ENCODE measurements around the gene SH3BGRL.

SH3BGRL gene

DNA sequence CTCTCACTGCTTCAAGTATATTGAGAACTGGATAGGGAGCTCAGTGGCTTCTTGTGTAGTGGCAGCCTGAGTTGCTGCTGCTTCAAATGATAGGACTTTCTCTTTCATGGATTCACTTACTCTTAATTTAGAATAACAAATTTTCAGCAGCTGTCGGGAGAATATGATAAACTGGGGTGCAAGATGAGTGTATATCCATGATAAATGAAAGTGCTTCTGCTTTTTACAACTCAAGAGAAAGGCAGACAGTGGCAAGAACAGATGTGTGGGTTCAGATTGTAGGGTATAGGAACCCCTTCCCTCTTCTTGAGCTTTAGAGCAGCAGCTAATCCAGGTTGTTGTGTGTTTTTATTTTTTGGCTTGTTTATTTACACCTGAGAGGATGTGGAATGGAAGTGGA is 1.0 kb downstream of the SH3BGRL start:
- no peak for DNase-seq (ENCODE audit: low spot score)
- TF ChIP-seq, protein P1, sequence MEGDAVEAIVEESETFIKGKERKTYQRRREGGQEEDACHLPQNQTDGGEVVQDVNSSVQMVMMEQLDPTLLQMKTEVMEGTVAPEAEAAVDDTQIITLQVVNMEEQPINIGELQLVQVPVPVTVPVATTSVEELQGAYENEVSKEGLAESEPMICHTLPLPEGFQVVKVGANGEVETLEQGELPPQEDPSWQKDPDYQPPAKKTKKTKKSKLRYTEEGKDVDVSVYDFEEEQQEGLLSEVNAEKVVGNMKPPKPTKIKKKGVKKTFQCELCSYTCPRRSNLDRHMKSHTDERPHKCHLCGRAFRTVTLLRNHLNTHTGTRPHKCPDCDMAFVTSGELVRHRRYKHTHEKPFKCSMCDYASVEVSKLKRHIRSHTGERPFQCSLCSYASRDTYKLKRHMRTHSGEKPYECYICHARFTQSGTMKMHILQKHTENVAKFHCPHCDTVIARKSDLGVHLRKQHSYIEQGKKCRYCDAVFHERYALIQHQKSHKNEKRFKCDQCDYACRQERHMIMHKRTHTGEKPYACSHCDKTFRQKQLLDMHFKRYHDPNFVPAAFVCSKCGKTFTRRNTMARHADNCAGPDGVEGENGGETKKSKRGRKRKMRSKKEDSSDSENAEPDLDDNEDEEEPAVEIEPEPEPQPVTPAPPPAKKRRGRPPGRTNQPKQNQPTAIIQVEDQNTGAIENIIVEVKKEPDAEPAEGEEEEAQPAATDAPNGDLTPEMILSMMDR (IDR thresholded peaks at IDR 0.05; ENCODE audit: extremely low read depth, missing control alignments) = no peak

DNA sequence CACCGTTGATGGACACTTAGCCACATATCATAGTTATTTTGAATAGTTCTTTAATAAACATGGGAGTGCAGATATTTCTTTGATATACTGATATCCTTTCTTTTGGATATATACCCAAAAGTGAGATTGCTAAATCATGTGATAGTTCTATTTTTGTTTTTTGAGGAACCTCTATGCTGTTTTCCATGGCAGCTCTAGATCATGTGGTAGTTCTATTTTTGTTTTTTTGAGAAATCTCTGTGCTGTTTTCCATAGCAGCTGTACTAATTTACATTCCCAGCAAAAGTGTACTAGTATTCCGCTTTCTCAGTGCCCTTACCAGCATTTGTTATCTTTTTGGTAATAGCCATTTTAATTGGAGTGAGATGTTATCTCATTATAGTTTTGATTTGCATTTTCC is 3.6 kb downstream of the SH3BGRL start:
- no peak for DNase-seq (ENCODE audit: low spot score)
- TF ChIP-seq, protein P1 (IDR thresholded peaks at IDR 0.05; ENCODE audit: extremely low read depth, missing control alignments) = no peak

DNA sequence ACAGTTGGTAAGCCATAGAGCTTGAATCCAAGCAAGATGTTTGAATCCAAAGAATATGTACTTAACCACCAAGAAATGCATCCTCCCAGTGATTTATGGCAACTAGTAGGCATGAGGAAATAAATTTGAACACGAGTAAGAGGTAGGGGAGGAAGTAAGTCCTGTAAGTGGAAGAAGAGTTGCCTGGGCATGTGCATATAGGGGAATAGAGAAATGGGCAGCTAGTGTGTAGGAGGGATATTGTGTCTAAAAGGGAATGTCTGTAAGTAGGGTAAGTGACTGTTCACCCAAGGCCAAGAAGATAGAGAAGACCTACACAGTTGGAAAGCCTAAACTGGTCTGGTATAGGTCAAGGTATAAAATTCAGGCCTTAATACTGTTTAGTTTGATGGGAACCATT is 4.6 kb downstream of the SH3BGRL start:
- TF ChIP-seq, protein P1 (IDR thresholded peaks at IDR 0.05; ENCODE audit: extremely low read depth, missing control alignments) = no peak
- no peak for DNase-seq (ENCODE audit: low spot score)

DNA sequence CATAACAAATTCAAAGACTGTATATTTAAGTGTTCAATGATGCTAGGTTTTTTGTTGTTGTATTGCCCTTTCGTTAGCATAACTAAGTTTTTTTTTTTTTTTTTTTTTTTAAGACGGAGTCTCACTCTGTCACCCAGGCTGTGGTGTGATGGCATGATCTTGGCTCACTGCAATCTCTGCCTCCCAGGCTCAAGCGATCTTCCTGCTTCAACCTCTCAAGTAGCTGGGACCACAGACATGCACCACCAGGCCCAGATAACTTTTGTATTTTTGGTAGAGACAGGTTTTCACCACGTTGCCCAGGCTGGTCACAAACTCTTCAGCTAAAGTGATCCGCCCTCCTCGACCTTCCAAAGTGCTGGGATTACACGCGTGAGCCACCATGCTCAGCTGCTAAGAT is 7.0 kb downstream of the SH3BGRL start:
- no peak for DNase-seq (ENCODE audit: low spot score)
- TF ChIP-seq, protein P1 (IDR thresholded peaks at IDR 0.05; ENCODE audit: extremely low read depth, missing control alignments) = no peak

DNA sequence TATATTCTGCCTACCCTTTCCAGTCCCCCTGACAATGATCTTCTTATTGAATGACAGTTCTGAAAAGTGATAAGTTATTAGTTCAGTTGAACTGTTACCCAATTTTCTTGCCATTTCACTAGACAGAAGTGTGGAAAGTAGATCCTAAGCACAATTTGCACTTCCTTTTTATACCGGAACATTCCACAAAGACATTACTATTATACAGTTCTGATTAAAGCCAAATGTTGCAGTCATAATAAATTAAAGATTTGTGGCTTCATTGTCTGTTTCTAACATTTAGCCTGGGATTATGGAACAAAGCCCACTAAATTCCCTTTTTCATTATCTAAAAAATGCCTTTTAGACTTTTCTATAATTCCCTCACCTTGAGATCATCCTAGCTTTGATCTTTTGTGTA is 13.8 kb downstream of the SH3BGRL start:
- no peak for DNase-seq (ENCODE audit: low spot score)
- TF ChIP-seq, protein P1 (IDR thresholded peaks at IDR 0.05; ENCODE audit: extremely low read depth, missing control alignments) = no peak

DNA sequence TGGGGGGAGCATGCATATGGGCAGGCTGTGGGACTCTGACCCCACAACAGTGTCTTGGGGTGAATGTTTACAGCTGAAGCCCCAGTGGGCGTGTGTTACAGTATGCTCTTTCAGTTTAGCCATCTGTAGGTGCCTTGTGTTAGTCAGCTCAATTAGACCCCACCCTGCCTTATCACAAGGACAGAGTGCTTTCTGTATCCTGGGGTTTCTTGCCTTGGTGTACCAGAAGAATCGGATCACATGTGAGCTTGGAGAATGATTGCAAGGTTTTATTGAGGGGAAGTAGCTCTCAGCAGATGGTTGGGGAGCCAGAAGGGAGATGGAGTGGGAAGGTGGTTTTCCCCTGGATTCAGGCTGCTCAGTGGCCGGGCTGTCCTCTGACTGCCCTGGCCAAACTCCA is 27.3 kb downstream of the SH3BGRL start:
- no peak for DNase-seq (ENCODE audit: low spot score)
- TF ChIP-seq, protein P1 (IDR thresholded peaks at IDR 0.05; ENCODE audit: extremely low read depth, missing control alignments) = no peak

DNA sequence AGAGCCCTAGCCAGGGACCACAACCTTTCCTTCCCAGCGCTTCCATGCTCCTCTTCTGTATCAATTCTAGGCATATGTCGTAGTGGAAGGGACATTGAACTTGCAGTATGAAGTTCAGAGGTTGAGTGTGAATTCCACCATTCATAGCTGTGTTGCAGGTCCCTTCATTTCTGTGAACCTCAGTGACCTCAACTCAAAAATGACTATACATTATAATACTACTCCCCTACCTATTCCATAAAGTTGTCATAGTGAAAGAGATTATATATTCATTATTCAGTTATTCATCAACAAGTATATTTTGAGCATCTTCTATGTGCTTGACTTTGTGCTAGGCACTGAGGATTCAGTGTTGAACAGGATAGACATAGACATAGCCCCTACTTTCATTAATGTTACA is 28.0 kb downstream of the SH3BGRL start:
- DNase-seq (ENCODE audit: low spot score) = no peak
- TF ChIP-seq, protein P1 (IDR thresholded peaks at IDR 0.05; ENCODE audit: extremely low read depth, missing control alignments) = no peak

Data from GM20000 (cell line).